Mucosa of gallbladder (tissue), 1 donor: ENCODE results near the gene TCF4. TPM values are rescaled to one million over a fixed set of nuclear protein-coding genes. Genes with fewer than 3 reads are reported as not detected.

Source experiments
- DNase-seq: peaks from one replicate; pipeline ENCODE4 v3.0.0-alpha.2; 2020; ENCODE audit warnings: low spot score
- total RNA-seq: library from RNA; stranded (reverse); gene quantifications from one replicate; pipeline ENCODE4 v1.2.1, GENCODE V29; 2021
- donor health status: DM: no; HTN: no; CAD: no.

The TCF4 gene
- total RNA-seq, 1 donor from 2014 or later, result 44.5 TPM

- DNase-seq, result no peak
Observed at GRCh38 chr18:55265984-55266383, 322.0 kb downstream of the TCF4 start.

GRCh38 chr18:55265130-55265675, 322.8 kb downstream of the TCF4 start:
- no peak for DNase-seq

GRCh38 chr18:55264108-55264507, 323.9 kb downstream of the TCF4 start:
- DNase-seq, result no peak

GRCh38 chr18:55262021-55262560, 325.9 kb downstream of the TCF4 start:
- DNase-seq, result no peak

- no peak for DNase-seq
Observed at GRCh38 chr18:55261253-55261652, 326.7 kb downstream of the TCF4 start.

GRCh38 chr18:55258088-55258487, 329.9 kb downstream of the TCF4 start:
- DNase-seq, result no peak

GRCh38 chr18:55256929-55257289, 331.1 kb downstream of the TCF4 start:
- no peak for DNase-seq

GRCh38 chr18:55256226-55256928, 331.6 kb downstream of the TCF4 start:
- no peak for DNase-seq

GRCh38 chr18:55253814-55254213, 334.2 kb downstream of the TCF4 start:
- DNase-seq, result no peak

GRCh38 chr18:55252901-55253300, 335.1 kb downstream of the TCF4 start:
- DNase-seq, result no peak

- DNase-seq, result no peak
Observed at GRCh38 chr18:55252053-55252675, 335.8 kb downstream of the TCF4 start.

GRCh38 chr18:55251254-55251971, 336.6 kb downstream of the TCF4 start:
- DNase-seq, result no peak

- no peak for DNase-seq
Observed at GRCh38 chr18:55250768-55251173, 337.2 kb downstream of the TCF4 start.

GRCh38 chr18:55249550-55249949, 338.4 kb downstream of the TCF4 start:
- DNase-seq, result no peak

- no peak for DNase-seq
Observed at GRCh38 chr18:55248495-55248894, 339.5 kb downstream of the TCF4 start.

- no peak for DNase-seq
Observed at GRCh38 chr18:55247032-55247431, 341.0 kb downstream of the TCF4 start.

GRCh38 chr18:55246278-55246677, 341.7 kb downstream of the TCF4 start:
- DNase-seq, result no peak

- DNase-seq, result no peak
Observed at GRCh38 chr18:55245211-55245614, 342.8 kb downstream of the TCF4 start.

GRCh38 chr18:55244546-55244945, 343.4 kb downstream of the TCF4 start:
- no peak for DNase-seq

- no peak for DNase-seq
Observed at GRCh38 chr18:55243857-55244256, 344.1 kb downstream of the TCF4 start.

- no peak for DNase-seq
Observed at GRCh38 chr18:55243255-55243654, 344.7 kb downstream of the TCF4 start.

- no peak for DNase-seq
Observed at GRCh38 chr18:55240978-55241377, 347.0 kb downstream of the TCF4 start.
